ENCODE measurements around the gene PMPCA.
"Not testable (repeated sequence)": the region's sequence is repeated elsewhere in the genome, so short reads cannot be mapped to it uniquely, and the experiment has no call there.

The PMPCA gene

DNA sequence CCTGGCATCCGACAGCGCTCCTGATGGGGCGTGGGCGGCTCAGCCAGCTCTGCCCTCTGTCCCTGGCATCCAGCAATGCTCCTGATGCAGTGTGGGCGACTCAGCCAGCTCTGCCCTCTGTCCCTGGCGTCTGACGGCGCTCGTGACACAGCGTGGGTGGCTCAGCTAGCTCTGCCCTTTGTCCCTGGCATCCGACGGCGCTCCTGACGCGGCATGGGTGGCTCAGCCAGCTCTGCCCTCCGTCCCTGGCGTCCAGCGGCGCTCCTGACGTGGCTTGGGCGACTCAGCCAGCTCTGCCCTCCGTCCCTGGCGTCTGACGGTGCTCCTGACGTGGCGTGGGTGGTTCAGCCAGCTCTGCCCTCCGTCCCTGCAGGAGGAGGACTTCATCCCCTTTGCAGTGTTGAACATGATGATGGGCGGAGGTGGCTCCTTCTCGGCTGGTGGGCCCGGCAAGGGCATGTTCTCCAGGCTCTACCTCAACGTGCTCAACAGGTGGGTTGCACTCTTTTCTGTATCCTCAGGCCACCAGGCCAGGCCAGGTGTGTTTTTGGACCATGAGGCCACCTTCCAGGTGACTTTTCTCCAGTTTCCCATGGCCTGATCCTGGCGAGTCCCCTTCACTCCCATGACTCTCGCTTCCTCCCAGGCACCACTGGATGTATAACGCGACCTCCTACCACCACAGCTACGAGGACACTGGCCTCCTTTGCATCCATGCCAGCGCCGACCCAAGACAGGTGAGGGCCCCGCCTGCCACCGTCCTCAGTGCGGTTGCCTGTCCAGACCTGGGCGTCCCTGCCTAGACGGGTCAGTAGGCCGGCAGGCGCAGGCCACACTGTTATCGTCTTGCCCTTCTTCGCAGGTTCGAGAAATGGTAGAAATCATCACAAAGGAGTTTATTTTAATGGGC lies 8.0 kb downstream of the PMPCA start:
- no peak for DNase-seq

DNA sequence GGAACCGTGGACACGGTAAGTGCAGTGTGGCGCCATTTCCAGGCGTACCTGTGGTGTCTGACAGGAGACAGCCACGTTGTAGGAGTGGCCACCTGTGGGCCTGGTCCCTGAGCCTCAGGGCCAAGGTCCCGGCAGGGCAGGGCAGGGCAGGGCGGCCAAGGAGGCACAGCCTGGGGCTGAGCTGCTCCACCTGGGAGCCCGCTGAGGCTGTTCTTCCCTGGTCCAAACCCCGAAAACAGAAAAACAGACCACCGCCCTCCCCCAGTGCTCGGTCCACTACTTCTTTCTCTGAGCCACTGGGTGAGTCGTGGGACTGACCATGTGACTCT lies 8.6 kb downstream of the PMPCA start:
- DNase-seq = no peak

GRCh38 chr9:136421791-136422190 lies 11.3 kb downstream of the PMPCA start:
- DNase-seq = no peak

GRCh38 chr9:136422876-136423275 lies 12.4 kb downstream of the PMPCA start:
- DNase-seq = no peak

GRCh38 chr9:136423432-136424146 lies 13.1 kb downstream of the PMPCA start:
- no peak for DNase-seq

DNA sequence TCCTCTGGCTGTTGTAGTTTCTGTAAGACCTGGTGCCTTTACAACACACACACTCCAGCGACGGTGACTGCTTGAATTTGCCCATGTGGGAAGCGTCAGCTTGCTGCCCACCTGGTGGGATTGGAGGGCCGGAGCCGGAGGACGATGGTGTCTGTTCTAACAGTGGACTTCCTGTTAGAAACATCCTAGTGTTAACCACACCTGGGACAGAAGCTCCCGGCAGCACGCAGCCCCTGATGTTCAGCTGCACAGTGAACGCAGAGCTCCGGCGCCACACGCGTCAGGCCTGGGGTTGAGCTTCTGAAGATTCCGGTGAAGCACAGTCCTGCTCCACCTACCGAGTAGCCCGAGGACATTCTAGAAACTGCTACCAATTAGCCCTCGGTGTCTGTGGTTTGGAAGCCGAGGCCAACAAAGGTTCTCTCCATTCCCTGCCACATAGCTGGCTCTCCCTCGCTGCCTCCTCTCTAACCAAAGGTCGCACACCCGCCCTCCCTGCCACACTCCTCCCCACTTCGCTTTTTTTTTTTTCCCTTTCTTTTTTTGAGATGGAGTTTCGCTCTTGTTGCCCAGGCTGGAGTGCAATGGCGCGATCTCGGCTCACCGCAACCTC lies 14.4 kb downstream of the PMPCA start:
- no peak for DNase-seq

- DNase-seq = not testable (repeated sequence)
Measured at GRCh38 chr9:136425367-136425766, 14.9 kb downstream of the PMPCA start.

DNA sequence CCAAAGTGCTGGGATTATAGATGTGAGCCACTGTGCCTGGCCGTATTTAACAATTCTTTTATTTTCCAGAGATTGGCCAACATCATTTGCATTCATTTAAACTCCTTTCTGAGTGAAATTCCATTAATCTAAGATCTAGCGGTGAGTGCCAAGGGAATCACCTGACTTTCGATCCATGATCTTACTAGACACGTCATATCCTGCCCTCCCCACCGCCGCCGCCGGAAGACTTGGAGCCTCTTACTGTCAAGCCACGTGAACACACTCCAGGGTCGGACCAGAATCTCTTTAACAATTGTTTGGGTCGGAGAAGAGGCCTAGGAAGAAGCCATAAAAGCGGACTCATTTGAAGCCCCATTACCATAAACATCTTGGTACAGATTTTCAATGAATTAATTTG lies 16.3 kb downstream of the PMPCA start:
- no peak for DNase-seq

DNA sequence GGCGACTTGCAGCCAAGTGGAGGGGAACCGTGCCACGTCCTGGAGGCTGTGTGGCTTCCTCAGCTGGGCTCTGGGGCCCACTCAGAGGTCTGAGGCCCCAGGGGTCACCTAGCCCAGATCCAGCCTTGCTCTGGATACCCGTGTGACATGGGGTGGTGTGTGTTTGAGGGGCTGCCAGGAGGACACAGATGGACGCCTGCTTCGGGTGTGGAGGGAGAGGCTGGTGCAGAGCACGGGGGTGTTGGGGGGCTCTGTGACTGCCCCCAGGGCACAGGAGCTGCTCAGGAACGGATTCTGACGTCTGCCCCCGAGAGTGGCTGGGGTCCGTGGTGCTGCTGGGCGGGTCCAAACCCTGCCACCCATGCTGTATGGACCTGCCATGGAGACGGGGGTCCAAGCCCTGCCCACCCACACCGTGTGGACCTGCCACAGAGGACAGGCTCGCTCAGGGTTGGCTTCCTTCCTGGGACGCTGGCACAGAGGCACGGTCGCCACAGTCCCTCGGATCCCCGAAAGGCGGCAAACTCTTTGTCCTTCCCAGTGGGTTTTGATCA lies 18.7 kb downstream of the PMPCA start:
- no peak for DNase-seq

- no peak for DNase-seq
Measured at GRCh38 chr9:136429683-136430491, 19.4 kb downstream of the PMPCA start.

- DNase-seq = no peak
Measured at GRCh38 chr9:136430588-136431234, 20.3 kb downstream of the PMPCA start.

GRCh38 chr9:136431782-136432350 lies 21.4 kb downstream of the PMPCA start:
- no peak for DNase-seq

DNA sequence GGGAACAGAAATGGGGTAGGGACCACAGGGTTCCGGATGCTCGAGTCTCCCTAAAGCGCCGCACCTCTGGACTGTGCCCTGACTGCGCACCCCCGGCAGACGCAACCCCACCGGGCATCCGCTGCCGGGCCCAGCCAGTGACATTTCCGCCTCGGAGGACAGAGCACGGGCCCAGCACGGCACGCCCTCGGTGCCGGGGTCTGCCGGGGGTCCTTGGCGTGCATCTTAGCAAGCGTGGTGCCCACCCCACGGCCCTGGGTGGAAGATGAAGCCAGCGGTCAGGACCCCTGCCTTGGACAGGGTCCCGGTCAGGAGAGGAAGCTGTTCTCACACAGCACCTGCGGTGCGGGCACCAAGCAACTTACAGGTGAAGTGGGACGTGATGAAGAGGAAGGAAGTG lies 22.1 kb downstream of the PMPCA start:
- DNase-seq = no peak

- no peak for DNase-seq
Measured at GRCh38 chr9:136433043-136433715, 22.7 kb downstream of the PMPCA start.

GRCh38 chr9:136433849-136434579 lies 23.6 kb downstream of the PMPCA start:
- no peak for DNase-seq

GRCh38 chr9:136434580-136435169 lies 24.2 kb downstream of the PMPCA start:
- no peak for DNase-seq

DNA sequence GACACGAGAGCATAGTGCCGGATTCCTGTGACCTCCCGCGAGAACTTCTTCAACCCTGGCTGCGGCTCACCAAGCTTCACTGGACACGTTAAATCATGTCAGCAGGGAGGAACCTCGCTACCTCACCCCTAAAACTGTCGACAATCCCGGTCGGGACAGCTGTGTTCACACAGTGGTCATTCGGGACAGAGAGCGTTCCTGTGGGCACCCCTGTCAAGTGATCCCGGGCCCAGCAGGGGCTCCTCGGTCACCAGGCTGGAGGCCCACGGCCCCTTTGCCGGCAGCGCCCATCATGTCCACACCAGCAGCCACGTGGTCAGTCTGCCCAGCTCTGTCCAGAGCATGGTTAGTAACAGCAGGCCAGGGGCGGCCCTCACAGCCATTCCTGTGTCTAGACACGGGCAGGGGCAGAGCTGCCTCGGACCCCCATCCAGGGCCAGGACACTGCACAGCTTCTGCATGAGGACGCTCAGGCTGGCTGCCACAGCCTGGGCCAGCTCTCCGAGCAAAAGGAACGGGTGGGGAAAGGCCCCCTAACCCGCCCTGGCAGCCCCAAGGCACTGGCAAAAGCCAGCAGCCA lies 25.7 kb downstream of the PMPCA start:
- no peak for DNase-seq

- DNase-seq = no peak
Measured at GRCh38 chr9:136437430-136437829, 27.0 kb downstream of the PMPCA start.

GRCh38 chr9:136437839-136438547 lies 27.5 kb downstream of the PMPCA start:
- no peak for DNase-seq
